Neural progenitor cell (in vitro differentiated cells): Measurements from ENCODE around the gene LRRC9. TPM values are rescaled to one million over a fixed set of nuclear protein-coding genes. Genes with fewer than 3 reads are reported as not detected.

Experiments
- DNase-seq: peaks from one replicate; pipeline ENCODE4 v3.0.0-alpha.2; 2016; ENCODE audit warnings: low spot score
- H2AFZ ChIP-seq: fragments of 200-600 bp; sonication (generic); replicated peaks from 2 replicates; pipeline ENCODE4 v1.6.1; 2016; ENCODE audit warnings: antibody characterized with exemption
- H3F3A ChIP-seq: fragments of 200-600 bp; sonication (generic); 2 replicates; pipeline ENCODE4 v1.6.1; 2016; ENCODE audit warnings: antibody characterized with exemption, low read depth
- H3K27ac ChIP-seq: fragments of 200-600 bp; sonication (generic); 2 replicates; pipeline ENCODE4 v1.5.1; 2016; ENCODE audit warnings: mild to moderate bottlenecking
- H3K27me3 ChIP-seq: fragments of 200-600 bp; sonication (generic); 2 replicates; pipeline ENCODE4 v1.6.1; 2016; ENCODE audit warnings: mild to moderate bottlenecking, moderate library complexity
- H3K36me3 ChIP-seq: fragments of 200-600 bp; sonication (generic); 2 replicates; pipeline ENCODE4 v1.5.1; 2016
- H3K4me1 ChIP-seq: fragments of 200-600 bp; sonication (generic); 2 replicates; pipeline ENCODE4 v1.6.1; 2016; ENCODE audit warnings: mixed run types
- H3K4me2 ChIP-seq: fragments of 200-600 bp; sonication (generic); 2 replicates; pipeline ENCODE4 v1.6.1; 2016
- H3K4me3 ChIP-seq: fragments of 200-600 bp; sonication (generic); 2 replicates; pipeline ENCODE4 v1.5.1; 2016
- H3K79me2 ChIP-seq: fragments of 200-600 bp; sonication (generic); 2 replicates; pipeline ENCODE4 v1.6.1; 2016; ENCODE audit warnings: low read depth
- H3K9ac ChIP-seq: fragments of 200-600 bp; sonication (generic); 2 replicates; pipeline ENCODE4 v1.6.1; 2016
- H3K9me3 ChIP-seq: fragments of 200-600 bp; sonication (generic); 2 replicates; pipeline ENCODE4 v1.5.1; 2016; ENCODE audit warnings: low read depth
- H4K20me1 ChIP-seq: fragments of 200-600 bp; sonication (generic); 2 replicates; pipeline ENCODE4 v1.6.1; 2016; ENCODE audit warnings: low read depth
- H3K27ac Mint-ChIP-seq: 3 replicates; pipeline ENCODE4 v1.8.0; 2021; ENCODE audit warnings: mixed read lengths
- H3K27me3 Mint-ChIP-seq: 2 replicates; pipeline ENCODE4 v1.8.0; 2022; ENCODE audit warnings: low read depth, mild to moderate bottlenecking, inconsistent platforms, moderate library complexity, mixed read lengths; ENCODE audit not compliant: insufficient read depth
- H3K36me3 Mint-ChIP-seq: 3 replicates; pipeline ENCODE4 v1.8.0; 2021; ENCODE audit warnings: mixed read lengths
- H3K4me1 Mint-ChIP-seq: 3 replicates; pipeline ENCODE4 v1.8.0; 2021; ENCODE audit warnings: mixed read lengths
- H3K4me3 Mint-ChIP-seq: 3 replicates; pipeline ENCODE4 v1.8.0; 2021; ENCODE audit warnings: mild to moderate bottlenecking, moderate library complexity, mixed read lengths
- H3K9me3 Mint-ChIP-seq: 3 replicates; pipeline ENCODE4 v1.8.0; 2020; ENCODE audit warnings: mixed read lengths
- EZH2 ChIP-seq: fragments of 200-600 bp; sonication (generic); IDR thresholded peaks from 2 replicates; pipeline ENCODE4 v1.6.1; 2017; ENCODE audit warnings: antibody characterized with exemption, mild to moderate bottlenecking, moderate library complexity
- EZH2phosphoT487 ChIP-seq: fragments of 200-600 bp; sonication (generic); IDR thresholded peaks from 2 replicates; pipeline ENCODE4 v1.6.1; 2017; ENCODE audit warnings: antibody characterized with exemption
- total RNA-seq: library from RNA; depleted of rRNA; stranded (reverse); fragments of >200 nt; gene quantifications from 2 replicates; pipeline ENCODE4 v1.2.3, GENCODE V29; 2015; ENCODE audit warnings: low replicate concordance
- TF ChIP-seq, protein P1 (sequence below): fragments of 200-600 bp; sonication (generic); IDR thresholded peaks from 2 replicates; pipeline ENCODE4 v1.5.1; 2017; ENCODE audit warnings: antibody characterized with exemption, mild to moderate bottlenecking

The LRRC9 gene
- total RNA-seq, 1 donor from 2014 or later: 2.1 TPM

- DNase-seq: no peak
- no peaks in the 10 kb centered on the region for H3F3A ChIP-seq
- no peak overlapping the region for H3K27ac Mint-ChIP-seq
- peaks cover 10% of the 10 kb centered on the region for H3K36me3 Mint-ChIP-seq
- no peak overlapping the region for H3K4me3 Mint-ChIP-seq
- peaks cover 4% of the 10 kb centered on the region for H3K27me3 Mint-ChIP-seq
- H3K4me2 ChIP-seq: no peak overlapping the region
- no peaks in the 10 kb centered on the region for H3K4me1 Mint-ChIP-seq
- H3K4me3 ChIP-seq: no peak overlapping the region
- no peaks in the 10 kb centered on the region for H3K27me3 ChIP-seq
- H3K27ac ChIP-seq: no peak overlapping the region
- H3K9ac ChIP-seq: no peak overlapping the region
- peaks cover 5% of the 10 kb centered on the region for H3K9me3 ChIP-seq
- no peaks in the 10 kb centered on the region for H3K36me3 ChIP-seq
- no peaks in the 10 kb centered on the region for H4K20me1 ChIP-seq
- H3K9me3 Mint-ChIP-seq: peaks cover 11% of the 10 kb centered on the region
- no peak for TF ChIP-seq EZH2phosphoT487
- TF ChIP-seq, protein P1, sequence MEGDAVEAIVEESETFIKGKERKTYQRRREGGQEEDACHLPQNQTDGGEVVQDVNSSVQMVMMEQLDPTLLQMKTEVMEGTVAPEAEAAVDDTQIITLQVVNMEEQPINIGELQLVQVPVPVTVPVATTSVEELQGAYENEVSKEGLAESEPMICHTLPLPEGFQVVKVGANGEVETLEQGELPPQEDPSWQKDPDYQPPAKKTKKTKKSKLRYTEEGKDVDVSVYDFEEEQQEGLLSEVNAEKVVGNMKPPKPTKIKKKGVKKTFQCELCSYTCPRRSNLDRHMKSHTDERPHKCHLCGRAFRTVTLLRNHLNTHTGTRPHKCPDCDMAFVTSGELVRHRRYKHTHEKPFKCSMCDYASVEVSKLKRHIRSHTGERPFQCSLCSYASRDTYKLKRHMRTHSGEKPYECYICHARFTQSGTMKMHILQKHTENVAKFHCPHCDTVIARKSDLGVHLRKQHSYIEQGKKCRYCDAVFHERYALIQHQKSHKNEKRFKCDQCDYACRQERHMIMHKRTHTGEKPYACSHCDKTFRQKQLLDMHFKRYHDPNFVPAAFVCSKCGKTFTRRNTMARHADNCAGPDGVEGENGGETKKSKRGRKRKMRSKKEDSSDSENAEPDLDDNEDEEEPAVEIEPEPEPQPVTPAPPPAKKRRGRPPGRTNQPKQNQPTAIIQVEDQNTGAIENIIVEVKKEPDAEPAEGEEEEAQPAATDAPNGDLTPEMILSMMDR: no peak
- TF ChIP-seq EZH2: no peak
- H2AFZ ChIP-seq: no peak overlapping the region
- H3K79me2 ChIP-seq: no peaks in the 10 kb centered on the region
- no peaks in the 10 kb centered on the region for H3K4me1 ChIP-seq
These were observed 66.7 kb downstream of the LRRC9 start for GRCh38 chr14:59986556-59987059.

GRCh38 chr14:59997449-59997848, 77.5 kb downstream of the LRRC9 start:
- H3K4me3 Mint-ChIP-seq: no peak overlapping the region
- H3K27ac Mint-ChIP-seq: no peak overlapping the region
- Histone ChIP-seq H3F3A (no peaks in the 10 kb centered on the region), H2AFZ (no peak overlapping the region), H4K20me1 (no peaks in the 10 kb centered on the region), H3K4me1 (no peaks in the 10 kb centered on the region), H3K9ac (no peak overlapping the region), H3K27me3 (no peaks in the 10 kb centered on the region), H3K27ac (no peak overlapping the region), H3K79me2 (no peaks in the 10 kb centered on the region), H3K9me3 (no peaks in the 10 kb centered on the region), H3K4me3 (no peak overlapping the region), H3K4me2 (no peak overlapping the region), H3K36me3 (no peaks in the 10 kb centered on the region)
- no peaks in the 10 kb centered on the region for H3K36me3 Mint-ChIP-seq
- TF ChIP-seq, protein P1: no peak
- TF ChIP-seq EZH2phosphoT487 (no peak), EZH2 (no peak)
- no peak for DNase-seq
- H3K9me3 Mint-ChIP-seq: no peaks in the 10 kb centered on the region
- H3K4me1 Mint-ChIP-seq: no peaks in the 10 kb centered on the region
- H3K27me3 Mint-ChIP-seq: no peaks in the 10 kb centered on the region

DNA sequence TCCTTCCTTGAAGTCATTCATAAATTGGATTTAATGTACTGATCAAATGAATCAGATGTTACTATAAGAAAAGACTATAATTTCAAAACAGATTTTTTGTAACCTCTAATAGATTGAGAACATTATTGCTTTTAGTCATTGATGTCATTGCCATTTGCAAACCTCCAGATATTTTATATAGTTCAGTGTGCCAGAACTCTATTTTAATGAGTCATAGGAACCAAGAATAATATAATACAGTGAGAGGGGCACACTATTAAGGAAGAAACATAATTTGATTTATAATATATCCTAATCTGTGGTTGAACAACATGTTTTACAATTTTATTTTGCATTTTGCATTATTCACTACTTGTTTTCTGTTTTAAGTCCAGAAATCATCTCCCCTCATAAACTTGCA, 78.0 kb downstream of the LRRC9 start:
- DNase-seq: no peak
- H3K36me3 Mint-ChIP-seq: no peaks in the 10 kb centered on the region

More for the DNA sequence above, 78.0 kb downstream of the LRRC9 start:
- Mint-ChIP-seq H3K4me1 (no peaks in the 10 kb centered on the region), H3K27ac (no peak overlapping the region), H3K4me3 (no peak overlapping the region), H3K27me3 (no peaks in the 10 kb centered on the region), H3K9me3 (no peaks in the 10 kb centered on the region)
- Histone ChIP-seq H3F3A (no peaks in the 10 kb centered on the region), H3K36me3 (no peaks in the 10 kb centered on the region), H3K4me3 (no peak overlapping the region), H3K9me3 (no peaks in the 10 kb centered on the region), H4K20me1 (no peaks in the 10 kb centered on the region), H3K79me2 (no peaks in the 10 kb centered on the region), H2AFZ (no peak overlapping the region), H3K9ac (no peak overlapping the region), H3K27ac (no peak overlapping the region), H3K4me2 (no peak overlapping the region), H3K27me3 (no peaks in the 10 kb centered on the region), H3K4me1 (no peaks in the 10 kb centered on the region)
- TF ChIP-seq EZH2phosphoT487: no peak
- TF ChIP-seq EZH2: no peak
- TF ChIP-seq, protein P1: no peak
